OCI-LY1 (cell line): ENCODE data around the gene SCARB2.

Experiments
- H2AFZ ChIP-seq: fragments of 200-600 bp; sonication (generic), shearing (Covaris generic); 2 replicates; pipeline ENCODE4 v1.6.0; 2014; ENCODE audit warnings: antibody characterized with exemption, mild to moderate bottlenecking, low read length
- H3F3A ChIP-seq: fragments of 200-600 bp; sonication (generic), shearing (Covaris generic); 2 replicates; pipeline ENCODE4 v1.6.0; 2014; ENCODE audit warnings: mild to moderate bottlenecking, antibody characterized with exemption, low read length, moderate library complexity; ENCODE audit not compliant: insufficient read depth
- H3K27ac ChIP-seq: fragments of 200-600 bp; sonication (generic); 2 replicates; pipeline ENCODE4 v1.5.1; 2014; ENCODE audit warnings: low read length, mixed run types, mild to moderate bottlenecking, low read depth; ENCODE audit not compliant: poor library complexity, severe bottlenecking
- H3K27me3 ChIP-seq: fragments of 200-600 bp; sonication (generic); 2 replicates; pipeline ENCODE4 v1.6.0; 2014; ENCODE audit warnings: antibody characterized with exemption, mild to moderate bottlenecking, low read length, moderate library complexity; ENCODE audit not compliant: insufficient read depth
- H3K36me3 ChIP-seq: fragments of 200-600 bp; sonication (generic); 2 replicates; pipeline ENCODE4 v1.6.1; 2014; ENCODE audit warnings: mild to moderate bottlenecking, antibody characterized with exemption, low read length, moderate library complexity, mixed read lengths; ENCODE audit not compliant: insufficient read depth
- H3K4me1 ChIP-seq: fragments of 200-600 bp; sonication (generic); 2 replicates; pipeline ENCODE4 v1.5.1; 2014; ENCODE audit warnings: mild to moderate bottlenecking, low read length, moderate library complexity; ENCODE audit not compliant: insufficient read depth, severe bottlenecking
- H3K4me2 ChIP-seq: fragments of 200-600 bp; sonication (generic), shearing (Covaris generic); 2 replicates; pipeline ENCODE4 v1.6.1; 2014; ENCODE audit warnings: low read length
- H3K4me3 ChIP-seq: fragments of 200-600 bp; sonication (generic); 2 replicates; pipeline ENCODE4 v1.5.1; 2014; ENCODE audit warnings: low read length, low read depth, mild to moderate bottlenecking, mixed read lengths; ENCODE audit not compliant: poor library complexity, severe bottlenecking
- H3K79me2 ChIP-seq: fragments of 200-600 bp; shearing (Covaris generic); 2 replicates; pipeline ENCODE4 v1.6.1; 2016; ENCODE audit warnings: mixed run types, low read length, mixed read lengths; ENCODE audit not compliant: insufficient read depth
- H3K9ac ChIP-seq: fragments of 200-600 bp; sonication (generic), shearing (Covaris generic); 2 replicates; pipeline ENCODE4 v1.6.1; 2014; ENCODE audit warnings: mild to moderate bottlenecking, low read length, mixed read lengths
- H3K9me2 ChIP-seq: fragments of 200-600 bp; sonication (generic), shearing (Covaris generic); 2 replicates; pipeline ENCODE4 v1.6.1; 2014; ENCODE audit warnings: low read depth, mild to moderate bottlenecking, low read length, mixed read lengths
- H3K9me3 ChIP-seq: fragments of 200-600 bp; shearing (Covaris generic); 2 replicates; pipeline ENCODE4 v1.6.1; 2014; ENCODE audit warnings: low read length, mixed read lengths
- H4K20me1 ChIP-seq: fragments of 200-600 bp; sonication (generic), shearing (Covaris generic); 2 replicates; pipeline ENCODE4 v1.6.0; 2016; ENCODE audit warnings: mild to moderate bottlenecking, low read length; ENCODE audit not compliant: insufficient read depth
- EZH2 ChIP-seq: fragments of 200-600 bp; sonication (generic), shearing (Covaris generic); IDR thresholded peaks from 2 replicates; pipeline ENCODE4 v1.8.0; 2017; ENCODE audit warnings: borderline replicate concordance, mixed run types, mild to moderate bottlenecking, antibody characterized with exemption, low read length, moderate library complexity, mixed read lengths
- TF ChIP-seq, protein P1 (sequence below): fragments of 200-600 bp; sonication (generic), shearing (Covaris generic); IDR thresholded peaks from 2 replicates; pipeline ENCODE4 v1.5.1; 2017; ENCODE audit warnings: mild to moderate bottlenecking, antibody characterized with exemption, low read length, moderate library complexity, mixed read lengths

SCARB2 gene

DNA sequence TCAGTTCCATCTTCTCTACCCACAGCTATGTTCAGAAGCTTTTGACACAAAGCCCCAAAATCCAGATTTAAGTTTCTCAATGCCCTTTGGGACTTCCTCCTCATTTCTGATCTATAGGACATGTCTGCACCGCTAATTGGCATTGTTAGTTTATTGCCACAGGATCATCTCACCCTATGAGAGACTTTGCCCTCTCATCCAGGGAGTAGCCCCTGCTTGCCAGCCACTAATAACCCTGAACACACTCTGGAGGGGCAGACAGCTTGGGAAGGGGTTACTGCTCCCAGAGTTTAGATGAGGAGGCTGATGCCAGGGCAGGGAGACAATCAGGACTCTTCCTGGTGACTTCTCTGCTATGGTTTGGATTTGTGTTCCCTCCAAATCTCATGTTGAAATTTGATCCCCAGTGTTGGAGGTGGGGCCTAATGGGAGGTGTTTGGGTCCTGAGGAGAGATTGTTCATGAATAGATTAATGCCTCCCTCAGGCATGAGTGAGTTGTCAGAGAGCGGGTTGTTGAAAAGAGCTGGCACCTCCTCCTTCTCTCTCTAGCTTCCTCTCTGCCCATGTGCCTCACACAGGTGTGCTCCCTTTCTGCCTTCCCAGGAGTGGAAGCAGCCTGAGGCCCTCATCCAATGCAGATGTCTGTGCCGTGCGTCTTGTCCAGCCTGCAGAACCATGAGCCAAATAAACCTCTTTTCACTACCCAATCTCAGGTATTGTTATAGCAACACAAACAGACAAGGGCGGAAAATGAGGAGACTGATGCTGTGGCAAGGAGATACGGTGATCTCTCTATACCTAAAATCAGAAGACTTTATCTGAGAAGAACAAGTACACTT lies 3.6 kb upstream of the SCARB2 start:
- Histone ChIP-seq H3K36me3 (no peaks in the 10 kb centered on the region), H3K9ac (no peak overlapping the region), H2AFZ (no peak overlapping the region), H3K4me2 (no peak overlapping the region), H3K9me3 (no peaks in the 10 kb centered on the region), H3K4me3 (no peak overlapping the region), H3K4me1 (peaks cover 23% of the 10 kb centered on the region), H3K9me2 (no peaks in the 10 kb centered on the region), H3F3A (no peaks in the 10 kb centered on the region), H4K20me1 (no peaks in the 10 kb centered on the region), H3K79me2 (no peaks in the 10 kb centered on the region), H3K27me3 (no peaks in the 10 kb centered on the region), H3K27ac (no peak overlapping the region)
- TF ChIP-seq EZH2, result no peak
- TF ChIP-seq, protein P1, sequence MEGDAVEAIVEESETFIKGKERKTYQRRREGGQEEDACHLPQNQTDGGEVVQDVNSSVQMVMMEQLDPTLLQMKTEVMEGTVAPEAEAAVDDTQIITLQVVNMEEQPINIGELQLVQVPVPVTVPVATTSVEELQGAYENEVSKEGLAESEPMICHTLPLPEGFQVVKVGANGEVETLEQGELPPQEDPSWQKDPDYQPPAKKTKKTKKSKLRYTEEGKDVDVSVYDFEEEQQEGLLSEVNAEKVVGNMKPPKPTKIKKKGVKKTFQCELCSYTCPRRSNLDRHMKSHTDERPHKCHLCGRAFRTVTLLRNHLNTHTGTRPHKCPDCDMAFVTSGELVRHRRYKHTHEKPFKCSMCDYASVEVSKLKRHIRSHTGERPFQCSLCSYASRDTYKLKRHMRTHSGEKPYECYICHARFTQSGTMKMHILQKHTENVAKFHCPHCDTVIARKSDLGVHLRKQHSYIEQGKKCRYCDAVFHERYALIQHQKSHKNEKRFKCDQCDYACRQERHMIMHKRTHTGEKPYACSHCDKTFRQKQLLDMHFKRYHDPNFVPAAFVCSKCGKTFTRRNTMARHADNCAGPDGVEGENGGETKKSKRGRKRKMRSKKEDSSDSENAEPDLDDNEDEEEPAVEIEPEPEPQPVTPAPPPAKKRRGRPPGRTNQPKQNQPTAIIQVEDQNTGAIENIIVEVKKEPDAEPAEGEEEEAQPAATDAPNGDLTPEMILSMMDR, result no peak

DNA sequence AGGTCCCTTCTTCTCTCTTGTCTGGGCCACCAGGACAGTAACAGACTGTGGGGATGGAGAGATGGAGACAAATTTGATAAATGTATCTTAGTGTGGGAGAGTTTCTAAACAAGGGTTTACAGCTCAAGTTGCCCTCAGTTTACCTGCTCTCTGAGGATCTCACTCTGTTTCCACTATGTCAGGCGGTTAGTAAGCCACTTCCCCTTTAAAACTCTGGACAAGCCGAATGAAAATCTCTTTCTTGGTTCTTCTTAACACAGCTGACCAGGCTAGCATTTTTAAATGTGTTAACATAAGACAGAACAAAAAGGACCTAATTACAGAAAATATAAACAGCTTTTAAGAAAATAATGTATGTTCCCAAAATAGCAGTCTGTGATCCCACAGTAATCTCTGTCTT lies 2.9 kb upstream of the SCARB2 start:
- no peaks in the 10 kb centered on the region for H3K79me2 ChIP-seq
- H3K27ac ChIP-seq, result no peak overlapping the region
- H3K9me3 ChIP-seq, result no peaks in the 10 kb centered on the region
- no peaks in the 10 kb centered on the region for H3K27me3 ChIP-seq
- H3K4me3 ChIP-seq, result no peak overlapping the region
- H3K9ac ChIP-seq, result no peak overlapping the region
- H2AFZ ChIP-seq, result no peak overlapping the region
- H3K4me2 ChIP-seq, result no peak overlapping the region
- H3K36me3 ChIP-seq, result no peaks in the 10 kb centered on the region
- TF ChIP-seq, protein P1, result no peak
- no peak for TF ChIP-seq EZH2
- no peaks in the 10 kb centered on the region for H3F3A ChIP-seq
- no peaks in the 10 kb centered on the region for H4K20me1 ChIP-seq
- peaks cover 30% of the 10 kb centered on the region for H3K4me1 ChIP-seq
- H3K9me2 ChIP-seq, result no peaks in the 10 kb centered on the region

DNA sequence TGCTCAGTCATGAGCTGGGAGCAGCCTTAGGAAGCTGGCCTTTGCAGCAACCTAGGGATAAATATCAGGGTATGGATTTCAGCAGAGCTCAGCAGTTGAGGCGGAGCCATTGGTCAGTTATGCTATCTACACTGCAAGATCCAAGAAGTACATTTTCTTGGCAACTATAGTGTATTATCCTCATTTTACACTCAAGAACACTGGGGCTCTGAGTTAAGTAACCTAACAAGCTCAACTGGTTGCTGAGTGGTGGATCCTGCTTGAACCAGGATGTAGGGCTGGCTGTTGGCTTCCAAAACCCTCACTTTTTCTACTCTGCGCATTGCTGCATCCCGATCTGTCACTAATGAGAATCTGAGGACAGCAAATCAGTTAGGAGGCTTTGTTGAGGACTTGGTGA lies 1.5 kb upstream of the SCARB2 start:
- Histone ChIP-seq H3K9ac (no peak overlapping the region), H2AFZ (no peak overlapping the region), H4K20me1 (no peaks in the 10 kb centered on the region), H3K9me3 (no peaks in the 10 kb centered on the region), H3K79me2 (no peaks in the 10 kb centered on the region), H3K27me3 (no peaks in the 10 kb centered on the region), H3K9me2 (no peaks in the 10 kb centered on the region), H3K4me3 (no peak overlapping the region), H3K36me3 (no peaks in the 10 kb centered on the region), H3K4me1 (peaks cover 41% of the 10 kb centered on the region), H3F3A (no peaks in the 10 kb centered on the region), H3K4me2 (no peak overlapping the region), H3K27ac (no peak overlapping the region)
- TF ChIP-seq, protein P1, result no peak
- no peak for TF ChIP-seq EZH2
